Left ventricle myocardium inferior (tissue), 1 donor: ENCODE data around the gene FAAP100. TPM values are rescaled to one million over a fixed set of nuclear protein-coding genes. Genes with fewer than 3 reads are reported as not detected.

Source experiments
- DNase-seq: peaks from one replicate; pipeline ENCODE4 v3.0.0-alpha.2; 2020
- H3K27ac ChIP-seq: fragments of 200-600 bp; replicated peaks from 2 replicates; pipeline ENCODE4 v1.8.0; 2021
- H3K27me3 ChIP-seq: fragments of 200-600 bp; 2 replicates; pipeline ENCODE4 v1.8.0; 2021; ENCODE audit warnings: low read depth
- H3K36me3 ChIP-seq: fragments of 200-600 bp; 2 replicates; pipeline ENCODE4 v1.8.0; 2021
- H3K4me1 ChIP-seq: fragments of 200-600 bp; 2 replicates; pipeline ENCODE4 v1.8.0; 2021
- H3K4me3 ChIP-seq: fragments of 200-600 bp; 2 replicates; pipeline ENCODE4 v1.8.0; 2021; ENCODE audit warnings: mild to moderate bottlenecking, moderate library complexity
- H3K9me3 ChIP-seq: fragments of 200-600 bp; replicated peaks from 2 replicates; pipeline ENCODE4 v1.8.0; 2021
- CTCF ChIP-seq: fragments of 200-600 bp; IDR thresholded peaks from 2 replicates; pipeline ENCODE4 v1.8.0; 2021; ENCODE audit warnings: antibody characterized with exemption, mild to moderate bottlenecking, borderline replicate concordance
- intact Hi-C: fragments of 100-400 bp; cut with micrococcal nuclease; formaldehyde crosslinking; loops from one replicate; pipeline ENCODE4 v1.11.0; 2022
- total RNA-seq: library from RNA; stranded (reverse); fragmentation: NEBNext Ultra II Directional; extraction: Animal tissue kit (Norgen Biotek cat#: 25700); gene quantifications from one replicate; pipeline ENCODE4 v1.2.1, GENCODE V29; 2021
- donor health status: DM: no; HTN: yes; CAD: no; lungs with severe emphysema.

The FAAP100 gene
- total RNA-seq, 1 donor from 2014 or later, result 15.9 TPM

GRCh38 chr17:81538651-81539570 lies 13.2 kb downstream of the FAAP100 start:
- no peak overlapping the region for H3K4me3 ChIP-seq
- DNase-seq, result no peak
- intact Hi-C loops, result no loop called here
- no peak overlapping the region for H3K27ac ChIP-seq
- H3K36me3 ChIP-seq, result peaks cover 54% of the 10 kb centered on the region
- H3K27me3 ChIP-seq, result peaks cover 41% of the 10 kb centered on the region
- H3K4me1 ChIP-seq, result peaks cover 36% of the 10 kb centered on the region
- TF ChIP-seq CTCF, result no peak
- H3K9me3 ChIP-seq, result no peaks in the 10 kb centered on the region

- Histone ChIP-seq H3K36me3 (peaks cover 46% of the 10 kb centered on the region), H3K9me3 (no peaks in the 10 kb centered on the region), H3K4me1 (peaks cover 27% of the 10 kb centered on the region), H3K4me3 (no peak overlapping the region), H3K27ac (no peak overlapping the region), H3K27me3 (peaks cover 49% of the 10 kb centered on the region)
- DNase-seq, result no peak
- intact Hi-C loops, result no loop called here
- peak; percentile 7 for TF ChIP-seq CTCF
These were observed 14.1 kb downstream of the FAAP100 start for GRCh38 chr17:81537856-81538555.

- H3K27ac ChIP-seq, result no peak overlapping the region
- peaks cover 21% of the 10 kb centered on the region for H3K4me1 ChIP-seq
- H3K9me3 ChIP-seq, result no peaks in the 10 kb centered on the region
- intact Hi-C loops, result no loop called here
- DNase-seq, result no peak
- peak; percentile 74 for TF ChIP-seq CTCF
- H3K36me3 ChIP-seq, result peaks cover 40% of the 10 kb centered on the region
- peaks cover 53% of the 10 kb centered on the region for H3K27me3 ChIP-seq
- H3K4me3 ChIP-seq, result no peak overlapping the region
These were observed 14.8 kb downstream of the FAAP100 start for GRCh38 chr17:81537343-81537855.

GRCh38 chr17:81536299-81537290 lies 15.6 kb downstream of the FAAP100 start:
- peaks cover 37% of the 10 kb centered on the region for H3K36me3 ChIP-seq
- peaks cover 19% of the 10 kb centered on the region for H3K4me1 ChIP-seq
- H3K27me3 ChIP-seq, result peaks cover 53% of the 10 kb centered on the region
- no peak for TF ChIP-seq CTCF
- H3K9me3 ChIP-seq, result no peaks in the 10 kb centered on the region
- H3K4me3 ChIP-seq, result no peak overlapping the region
- intact Hi-C loops, result no loop called here
- no peak for DNase-seq
- no peak overlapping the region for H3K27ac ChIP-seq
